ENCODE data around the gene TLE5. TPM values are rescaled to one million over a fixed set of nuclear protein-coding genes. Genes with fewer than 3 reads are reported as not detected.

Gene TLE5
- total and polyA plus RNA-seq, 9 of the 15 experiments (the other 6 are each of a cell fraction or from before 2014, with no cell fraction given): 2.0 to 347 (median 235) TPM

GRCh38 chr19:3036119-3036976 is 25.9 kb downstream of the TLE5 start (continued):
- TF ChIP-seq E2F6 (IDR thresholded peaks at IDR 0.05; ENCODE audit: borderline replicate concordance in 1 of 2, extremely low read depth in 1 of 2, insufficient read depth in 1 of 2, insufficient read length in 1 of 2, low read depth in 1 of 2, low read length in 1 of 2, poor library complexity in 1 of 2, severe bottlenecking in 1 of 2): peak; percentile 53 to 85
- peak; percentile 46; the same call in 1 of the 2 replicates for TF ChIP-seq ARID4B (CRISPR knock-in tag; IDR thresholded peaks at IDR 0.05)
- TF ChIP-seq PHF8 (IDR thresholded peaks at IDR 0.05; ENCODE audit: borderline replicate concordance, low read length): peak; percentile 64; the same call in 1 of the 2 replicates
- peak; percentile 56 for TF ChIP-seq POLR2B (IDR thresholded peaks at IDR 0.05; ENCODE audit: low read depth, partially characterized antibody)
- no peak for TF ChIP-seq PCBP1 (IDR thresholded peaks at IDR 0.05; ENCODE audit: low read depth, low read length, poor library complexity, severe bottlenecking)
- TF ChIP-seq PHF21A (IDR thresholded peaks at IDR 0.05; ENCODE audit: borderline replicate concordance, low read depth): peak; percentile 56; the same call in 1 of the 2 replicates
- TF ChIP-seq FOXA1 (IDR thresholded peaks at IDR 0.05; ENCODE audit: borderline replicate concordance): no peak
- no peak for TF ChIP-seq MCM7 (IDR thresholded peaks at IDR 0.05)
- TF ChIP-seq MBD2 (IDR thresholded peaks at IDR 0.05; ENCODE audit: borderline replicate concordance, low read depth): peak; percentile 24; the same call in 1 of the 2 replicates
- peak; percentile 97 to 98 for TF ChIP-seq MAZ (CRISPR knock-in tag; conservative IDR thresholded peaks at IDR 0.05 in 1 of 2, IDR thresholded peaks at IDR 0.05 in 1 of 2)

All from K562 (cell line).